ENCODE results near the gene NUDT7.
A peak's percentile ranks its signal among the peaks of the same experiment; 100 is the strongest.

NUDT7 gene

DNA sequence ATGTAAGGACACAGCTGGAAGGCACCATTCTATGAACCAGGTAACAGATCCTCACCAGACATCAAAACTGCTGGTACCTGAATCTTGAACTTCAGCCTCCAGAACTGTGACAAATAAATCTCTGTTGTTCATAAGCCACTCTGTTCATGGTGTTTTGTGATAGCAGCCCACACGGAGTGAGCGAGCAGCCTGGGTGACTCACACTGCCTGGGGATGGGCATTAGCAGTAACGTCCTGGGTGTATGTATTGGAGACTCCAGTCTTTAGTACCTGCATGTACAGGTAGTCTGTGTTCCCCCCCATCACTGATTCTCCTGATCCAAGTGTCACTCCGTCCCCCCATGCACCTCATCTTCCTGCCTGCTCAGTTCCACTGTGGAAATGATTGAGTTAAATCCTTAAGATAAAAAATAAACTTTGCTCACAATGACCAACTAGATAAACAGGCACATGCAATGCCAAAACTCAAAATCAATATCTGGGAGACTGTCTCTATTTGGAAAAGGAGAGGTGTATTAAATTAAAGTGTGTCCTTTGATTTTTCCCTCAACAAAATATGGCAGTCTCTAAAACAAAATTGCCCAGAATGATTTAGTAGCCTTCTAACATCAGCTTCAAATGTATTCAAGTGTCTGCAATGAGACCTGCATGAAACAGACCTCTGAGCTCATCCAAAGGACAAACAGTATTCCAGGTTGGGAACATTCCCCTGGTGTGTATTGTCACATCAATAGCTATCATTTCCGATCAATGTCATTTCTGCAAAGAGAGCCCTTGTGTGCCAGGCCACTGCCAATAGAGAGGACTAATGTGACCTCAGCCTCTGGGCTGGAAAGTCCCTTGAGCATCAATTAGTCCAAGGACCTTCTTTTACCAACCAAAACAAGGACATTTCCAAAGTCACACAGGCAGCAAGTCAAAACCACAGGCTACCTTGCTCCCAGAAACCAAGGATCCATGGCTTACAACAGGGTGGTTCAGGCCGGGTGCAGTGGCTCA is 53.9 kb downstream of the NUDT7 start:
- no peak for TF ChIP-seq ZFX (IDR thresholded peaks at IDR 0.05; ENCODE audit: borderline replicate concordance)
- TF ChIP-seq, protein P1, sequence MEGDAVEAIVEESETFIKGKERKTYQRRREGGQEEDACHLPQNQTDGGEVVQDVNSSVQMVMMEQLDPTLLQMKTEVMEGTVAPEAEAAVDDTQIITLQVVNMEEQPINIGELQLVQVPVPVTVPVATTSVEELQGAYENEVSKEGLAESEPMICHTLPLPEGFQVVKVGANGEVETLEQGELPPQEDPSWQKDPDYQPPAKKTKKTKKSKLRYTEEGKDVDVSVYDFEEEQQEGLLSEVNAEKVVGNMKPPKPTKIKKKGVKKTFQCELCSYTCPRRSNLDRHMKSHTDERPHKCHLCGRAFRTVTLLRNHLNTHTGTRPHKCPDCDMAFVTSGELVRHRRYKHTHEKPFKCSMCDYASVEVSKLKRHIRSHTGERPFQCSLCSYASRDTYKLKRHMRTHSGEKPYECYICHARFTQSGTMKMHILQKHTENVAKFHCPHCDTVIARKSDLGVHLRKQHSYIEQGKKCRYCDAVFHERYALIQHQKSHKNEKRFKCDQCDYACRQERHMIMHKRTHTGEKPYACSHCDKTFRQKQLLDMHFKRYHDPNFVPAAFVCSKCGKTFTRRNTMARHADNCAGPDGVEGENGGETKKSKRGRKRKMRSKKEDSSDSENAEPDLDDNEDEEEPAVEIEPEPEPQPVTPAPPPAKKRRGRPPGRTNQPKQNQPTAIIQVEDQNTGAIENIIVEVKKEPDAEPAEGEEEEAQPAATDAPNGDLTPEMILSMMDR (IDR thresholded peaks at IDR 0.05) = no peak

DNA sequence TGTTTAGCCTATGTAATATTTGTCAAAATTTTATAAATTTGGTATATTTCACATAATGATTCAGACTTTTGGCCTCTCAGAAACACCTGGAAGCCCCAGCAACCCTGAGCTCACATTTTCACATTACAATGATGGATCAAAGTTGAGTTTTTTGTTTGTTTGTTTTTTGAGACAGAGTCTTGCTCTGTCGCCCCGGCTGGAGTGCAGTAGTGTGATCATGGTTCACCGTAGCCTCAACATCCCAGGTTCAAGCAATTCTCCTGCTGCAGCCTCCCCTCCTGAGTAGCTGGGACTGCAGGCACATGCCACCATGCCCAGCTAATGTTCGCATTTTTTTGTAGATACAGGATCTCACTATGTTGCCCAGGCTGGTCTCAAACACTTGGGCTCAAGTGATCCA is 55.4 kb downstream of the NUDT7 start:
- no peak overlapping the region for H3K27ac ChIP-seq
- TF ChIP-seq ZFX (IDR thresholded peaks at IDR 0.05; ENCODE audit: borderline replicate concordance) = no peak
- TF ChIP-seq, protein P1 (IDR thresholded peaks at IDR 0.05) = no peak

More for the DNA sequence above, 53.9 kb downstream of the NUDT7 start:
- H3K27ac ChIP-seq = no peak overlapping the region

DNA sequence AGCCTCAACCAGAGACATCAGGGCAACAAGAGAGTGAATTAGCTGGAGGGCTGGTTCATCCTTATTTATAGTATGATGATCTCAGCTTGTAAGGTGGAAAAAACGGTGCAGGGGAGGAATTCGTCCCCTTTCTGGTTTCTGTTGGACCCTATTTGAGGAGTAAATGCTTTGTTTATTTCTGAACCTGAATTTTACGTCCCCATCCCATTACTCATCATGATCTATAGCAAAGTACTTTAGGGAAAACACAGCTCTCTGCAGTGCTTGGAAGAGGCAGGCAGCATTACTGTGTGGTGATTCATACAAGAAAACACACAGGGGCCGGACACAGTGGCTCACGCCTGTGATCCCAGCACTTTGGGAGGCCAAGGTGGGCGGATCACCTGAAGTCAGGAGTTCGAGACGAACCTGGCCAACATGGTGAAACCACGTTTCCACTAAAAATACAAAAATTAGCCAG is 58.1 kb downstream of the NUDT7 start:
- TF ChIP-seq, protein P1 (IDR thresholded peaks at IDR 0.05) = no peak
- TF ChIP-seq ZFX (IDR thresholded peaks at IDR 0.05; ENCODE audit: borderline replicate concordance) = no peak
- H3K27ac ChIP-seq = no peak overlapping the region

DNA sequence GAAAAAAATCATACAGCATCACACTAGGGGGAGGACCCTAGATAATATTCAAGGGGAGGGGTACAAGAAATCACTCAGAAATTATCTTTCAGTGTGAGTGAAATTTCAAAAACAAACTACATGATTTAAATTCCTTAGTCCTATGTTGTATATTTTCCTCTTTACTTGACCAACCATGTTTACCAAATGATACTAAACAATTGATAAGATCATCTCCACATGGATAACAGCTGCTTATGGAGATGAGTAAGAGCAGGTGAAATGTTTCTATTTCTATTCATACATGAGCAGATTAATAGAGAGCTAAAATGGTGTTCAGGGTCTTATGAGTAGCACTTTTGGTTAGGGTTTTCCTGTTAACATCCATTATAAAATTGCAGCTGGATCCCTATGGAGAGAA is 58.8 kb downstream of the NUDT7 start:
- TF ChIP-seq ZFX (IDR thresholded peaks at IDR 0.05; ENCODE audit: borderline replicate concordance) = no peak
- TF ChIP-seq, protein P1 (IDR thresholded peaks at IDR 0.05) = no peak
- no peak overlapping the region for H3K27ac ChIP-seq

DNA sequence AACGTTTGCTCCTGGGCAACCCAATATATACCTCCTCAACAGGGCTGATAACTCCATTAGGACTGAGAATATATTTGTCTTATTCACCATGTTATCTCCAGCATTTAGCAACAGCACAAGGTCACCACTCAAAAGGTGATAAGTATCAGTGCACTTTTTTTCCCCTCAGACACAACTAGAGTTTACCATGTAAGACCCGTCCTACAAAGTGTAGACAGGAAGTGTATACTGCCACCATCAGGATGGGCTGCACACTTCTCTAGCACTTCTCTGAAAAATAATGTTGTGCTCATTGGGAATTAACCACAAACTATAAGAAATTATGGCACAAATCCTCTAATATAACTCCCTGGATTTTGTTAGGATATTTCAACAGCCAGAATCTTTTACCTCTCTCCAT is 60.4 kb downstream of the NUDT7 start:
- no peak overlapping the region for H3K27ac ChIP-seq
- no peak for TF ChIP-seq ZFX (IDR thresholded peaks at IDR 0.05; ENCODE audit: borderline replicate concordance)
- TF ChIP-seq, protein P1 (IDR thresholded peaks at IDR 0.05) = peak; percentile 32

DNA sequence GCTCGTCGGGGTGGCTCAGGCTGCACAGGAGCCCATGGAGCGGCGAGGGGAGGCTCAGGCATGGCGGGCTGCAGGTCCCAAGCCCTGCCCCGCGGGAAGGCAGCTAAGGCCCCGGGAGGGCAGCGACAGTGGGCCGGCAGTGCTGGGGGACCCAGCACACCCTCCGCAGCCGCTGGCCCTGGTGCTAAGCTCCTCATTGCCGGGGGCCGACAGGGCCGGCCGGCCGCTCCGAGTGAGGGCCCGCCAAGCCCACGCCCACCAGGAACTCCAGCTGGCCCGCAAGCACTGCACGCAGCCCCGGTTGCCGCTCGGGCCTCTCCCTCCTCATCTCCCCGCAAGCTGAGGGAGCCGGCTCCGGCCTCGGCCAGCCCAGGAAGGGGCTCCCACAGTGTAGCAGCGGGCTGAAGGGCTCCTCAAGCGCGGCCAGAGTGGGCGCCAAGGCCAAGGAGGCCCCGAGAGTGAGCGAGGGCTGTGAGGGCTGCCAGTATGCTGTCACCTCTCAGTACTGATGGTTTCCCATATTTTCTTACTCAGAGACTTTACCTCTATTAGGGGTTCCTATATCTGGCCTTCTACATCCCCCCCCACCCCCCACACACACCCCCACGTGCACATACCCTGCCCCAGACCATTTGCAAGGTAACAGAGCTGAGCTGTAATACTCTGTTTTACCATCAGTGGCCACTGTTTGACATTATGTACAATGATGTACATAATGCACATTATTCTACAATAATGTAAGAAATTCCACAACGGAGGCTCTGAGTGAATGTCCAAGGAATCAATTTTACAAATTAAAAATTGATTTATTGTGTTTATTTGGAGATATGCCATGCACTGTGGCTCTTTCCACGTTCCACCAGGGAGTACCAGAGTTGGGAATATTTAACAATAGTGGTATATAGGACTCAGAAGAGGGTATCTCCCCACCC is 62.4 kb downstream of the NUDT7 start:
- TF ChIP-seq ZFX (IDR thresholded peaks at IDR 0.05; ENCODE audit: borderline replicate concordance) = no peak
- TF ChIP-seq, protein P1 (IDR thresholded peaks at IDR 0.05) = peak; percentile 56
- H3K27ac ChIP-seq = no peak overlapping the region

Measured in 22Rv1 (cell line).